IMR-90 (cell line): ENCODE data around the gene SYNPO.

Experiments used
- MXI1 ChIP-seq: IDR thresholded peaks from 2 replicates; pipeline ENCODE4 v1.6.1; 2012; ENCODE audit warnings: low read depth, mild to moderate bottlenecking, low read length, moderate library complexity, borderline replicate concordance
- POLR2A ChIP-seq: IDR thresholded peaks from 2 replicates; pipeline ENCODE4 v1.6.1; 2012; ENCODE audit warnings: mild to moderate bottlenecking, low read depth, low read length
- RCOR1 ChIP-seq: IDR thresholded peaks from 2 replicates; pipeline ENCODE4 v1.6.1; 2012; ENCODE audit warnings: mild to moderate bottlenecking, low read length, improper control_type of control experiment; ENCODE audit not compliant: insufficient replicate concordance
- RFX5 ChIP-seq: IDR thresholded peaks from 2 replicates; pipeline ENCODE4 v1.8.0; 2012; ENCODE audit warnings: low read depth, mild to moderate bottlenecking, low read length, moderate library complexity
- TF ChIP-seq, protein P1 (sequence below): fragments of 150-350 bp; IDR thresholded peaks from 2 replicates; pipeline ENCODE4 v1.6.1; 2017; ENCODE audit warnings: mild to moderate bottlenecking, antibody characterized with exemption, low read length, low read depth
- TF ChIP-seq, protein P2 (sequence below): conservative IDR thresholded peaks from 2 replicates; pipeline ENCODE4 v1.5.1; 2012; ENCODE audit warnings: mild to moderate bottlenecking, low read depth, low read length, improper control_type of control experiment

DNA sequence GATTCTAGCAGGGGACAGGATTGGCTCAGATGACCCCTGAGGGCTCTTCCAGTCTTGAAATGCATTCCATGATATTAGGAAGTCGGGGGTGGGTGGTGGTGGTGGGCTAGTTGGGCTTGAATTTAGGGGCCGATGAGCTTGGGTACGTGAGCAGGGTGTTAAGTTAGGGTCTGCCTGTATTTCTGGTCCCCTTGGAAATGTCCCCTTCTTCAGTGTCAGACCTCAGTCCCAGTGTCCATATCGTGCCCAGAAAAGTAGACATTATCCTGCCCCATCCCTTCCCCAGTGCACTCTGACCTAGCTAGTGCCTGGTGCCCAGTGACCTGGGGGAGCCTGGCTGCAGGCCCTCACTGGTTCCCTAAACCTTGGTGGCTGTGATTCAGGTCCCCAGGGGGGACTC, 17.7 kb downstream of the SYNPO start:
- TF ChIP-seq, protein P1, sequence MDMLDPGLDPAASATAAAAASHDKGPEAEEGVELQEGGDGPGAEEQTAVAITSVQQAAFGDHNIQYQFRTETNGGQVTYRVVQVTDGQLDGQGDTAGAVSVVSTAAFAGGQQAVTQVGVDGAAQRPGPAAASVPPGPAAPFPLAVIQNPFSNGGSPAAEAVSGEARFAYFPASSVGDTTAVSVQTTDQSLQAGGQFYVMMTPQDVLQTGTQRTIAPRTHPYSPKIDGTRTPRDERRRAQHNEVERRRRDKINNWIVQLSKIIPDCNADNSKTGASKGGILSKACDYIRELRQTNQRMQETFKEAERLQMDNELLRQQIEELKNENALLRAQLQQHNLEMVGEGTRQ = no peak
- TF ChIP-seq, protein P2, sequence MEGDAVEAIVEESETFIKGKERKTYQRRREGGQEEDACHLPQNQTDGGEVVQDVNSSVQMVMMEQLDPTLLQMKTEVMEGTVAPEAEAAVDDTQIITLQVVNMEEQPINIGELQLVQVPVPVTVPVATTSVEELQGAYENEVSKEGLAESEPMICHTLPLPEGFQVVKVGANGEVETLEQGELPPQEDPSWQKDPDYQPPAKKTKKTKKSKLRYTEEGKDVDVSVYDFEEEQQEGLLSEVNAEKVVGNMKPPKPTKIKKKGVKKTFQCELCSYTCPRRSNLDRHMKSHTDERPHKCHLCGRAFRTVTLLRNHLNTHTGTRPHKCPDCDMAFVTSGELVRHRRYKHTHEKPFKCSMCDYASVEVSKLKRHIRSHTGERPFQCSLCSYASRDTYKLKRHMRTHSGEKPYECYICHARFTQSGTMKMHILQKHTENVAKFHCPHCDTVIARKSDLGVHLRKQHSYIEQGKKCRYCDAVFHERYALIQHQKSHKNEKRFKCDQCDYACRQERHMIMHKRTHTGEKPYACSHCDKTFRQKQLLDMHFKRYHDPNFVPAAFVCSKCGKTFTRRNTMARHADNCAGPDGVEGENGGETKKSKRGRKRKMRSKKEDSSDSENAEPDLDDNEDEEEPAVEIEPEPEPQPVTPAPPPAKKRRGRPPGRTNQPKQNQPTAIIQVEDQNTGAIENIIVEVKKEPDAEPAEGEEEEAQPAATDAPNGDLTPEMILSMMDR = no peak
- TF ChIP-seq POLR2A = no peak
- TF ChIP-seq RFX5 = no peak
- no peak for TF ChIP-seq RCOR1
- no peak for TF ChIP-seq MXI1
